Stimulated activated CD8-positive, alpha-beta memory T cell treated with anti-CD3 and anti-CD28 coated beads, Interleukin-7, amount 100 ng/mL, for 24 hours (primary cell): Measurements from ENCODE around the gene ZNF77.
"Not testable (repeated sequence)": the region's sequence is repeated elsewhere in the genome, so short reads cannot be mapped to it uniquely, and the experiment has no call there.

ENCODE experiments used
- DNase-seq: peaks from one replicate; pipeline ENCODE4 v3.0.0-alpha.2; 2020; ENCODE audit warnings: low read depth

The ZNF77 gene

DNA sequence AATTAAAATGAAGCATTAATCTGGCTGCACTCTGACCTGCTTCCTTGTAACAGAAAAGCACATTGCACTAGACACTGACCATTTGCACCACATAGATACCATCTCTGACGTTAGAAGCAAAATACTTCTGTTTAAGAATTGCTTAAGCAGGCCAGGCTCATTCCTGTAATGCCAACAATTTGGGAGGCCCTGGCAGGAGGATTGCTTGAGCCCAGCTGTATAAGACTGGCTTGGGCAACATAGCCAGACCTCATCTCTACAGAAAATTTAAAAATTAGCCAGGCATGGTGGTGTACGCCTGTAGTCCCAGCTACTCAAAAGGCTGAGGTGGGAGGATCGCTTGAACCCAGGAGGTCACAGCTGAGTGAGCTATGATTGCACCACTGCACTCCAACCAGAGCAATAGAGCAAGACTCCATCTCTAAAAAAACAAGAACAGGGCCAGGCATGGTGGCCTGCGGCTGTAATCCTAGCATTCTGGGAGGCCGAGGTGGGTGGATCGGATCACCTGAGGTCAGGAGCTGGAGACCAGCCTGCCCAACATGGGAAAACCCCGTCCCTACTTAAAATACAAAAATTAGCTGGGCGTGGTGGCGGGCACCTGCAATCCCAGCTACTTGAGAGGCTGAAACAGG lies 25.5 kb upstream of the ZNF77 start:
- DNase-seq: no peak

DNA sequence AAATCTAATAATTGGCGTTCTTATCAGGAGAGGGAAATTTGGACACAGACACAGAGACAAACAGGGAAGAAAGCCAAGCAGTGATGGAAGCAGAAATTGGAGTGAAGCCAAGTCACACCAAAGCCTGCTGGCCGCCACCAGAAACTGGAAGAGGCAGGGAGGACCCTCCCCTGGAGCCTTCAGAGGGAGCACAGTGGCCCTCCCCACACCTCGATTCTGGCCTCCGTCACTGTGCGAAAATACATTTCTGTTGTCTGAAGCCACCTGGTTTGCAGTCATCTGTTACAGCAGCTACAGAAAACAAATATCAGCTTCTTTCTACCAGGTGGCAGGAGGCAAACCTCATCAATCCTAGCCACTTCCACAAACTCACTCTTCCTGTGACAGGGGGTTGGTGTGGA lies 24.3 kb upstream of the ZNF77 start:
- DNase-seq: no peak

DNA sequence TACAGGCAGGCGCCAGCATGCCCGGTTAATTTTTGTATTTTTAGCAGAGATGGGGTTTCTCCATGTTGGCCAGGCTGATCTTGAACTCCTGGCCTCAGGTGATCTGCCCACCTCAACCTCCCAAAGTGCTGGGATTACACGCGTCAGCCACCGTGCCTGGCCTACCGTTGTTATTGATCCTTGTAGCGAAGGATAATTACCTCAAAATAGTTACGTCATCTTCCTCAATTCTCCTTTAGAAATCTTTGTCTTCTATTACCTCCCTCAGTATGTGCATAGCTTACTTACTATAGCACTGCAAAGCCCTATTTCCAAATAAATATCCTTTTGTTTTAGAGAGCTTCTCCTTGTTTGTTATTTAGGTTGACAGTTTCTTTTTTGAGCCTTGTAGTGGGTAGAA lies 23.2 kb upstream of the ZNF77 start:
- no peak for DNase-seq

DNA sequence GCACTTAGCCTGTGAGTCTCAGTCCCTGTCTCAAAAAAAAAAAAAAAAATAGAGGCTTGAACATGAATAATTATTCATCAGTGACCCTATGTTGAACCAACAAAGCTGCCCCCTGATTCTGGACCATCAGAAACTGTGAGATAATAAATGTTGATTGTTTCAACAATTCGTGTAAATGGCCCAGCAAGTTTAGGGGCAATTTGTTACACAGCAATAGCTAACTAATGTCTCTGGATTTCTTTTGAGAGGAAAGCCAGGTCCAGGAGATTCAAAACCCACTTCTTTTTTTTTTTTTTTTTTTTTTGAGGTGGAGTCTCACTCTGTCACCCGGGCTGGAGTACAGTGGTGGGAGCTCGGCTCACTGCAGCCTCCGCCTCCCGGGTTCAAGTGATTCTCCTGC lies 20.1 kb upstream of the ZNF77 start:
- no peak for DNase-seq

DNA sequence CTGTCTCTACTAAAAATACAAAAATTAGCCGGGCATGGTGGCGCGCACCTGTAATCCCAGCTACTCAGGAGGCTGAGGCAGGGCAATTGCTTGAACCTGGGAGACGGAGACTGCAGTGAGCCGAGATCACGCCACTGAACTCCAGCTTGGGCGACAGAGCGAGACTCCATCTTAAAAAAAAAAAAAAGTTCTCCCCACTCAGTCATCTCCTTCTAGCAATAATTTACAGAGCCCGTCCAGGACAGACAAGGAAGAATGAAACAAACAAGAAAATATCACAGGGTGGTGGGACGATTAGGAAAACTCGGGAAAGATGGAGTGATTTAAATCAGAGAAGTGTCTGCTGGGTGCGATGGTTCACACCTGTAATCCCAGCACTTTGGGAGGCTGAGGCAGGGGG lies 18.9 kb upstream of the ZNF77 start:
- not testable (repeated sequence) for DNase-seq

DNA sequence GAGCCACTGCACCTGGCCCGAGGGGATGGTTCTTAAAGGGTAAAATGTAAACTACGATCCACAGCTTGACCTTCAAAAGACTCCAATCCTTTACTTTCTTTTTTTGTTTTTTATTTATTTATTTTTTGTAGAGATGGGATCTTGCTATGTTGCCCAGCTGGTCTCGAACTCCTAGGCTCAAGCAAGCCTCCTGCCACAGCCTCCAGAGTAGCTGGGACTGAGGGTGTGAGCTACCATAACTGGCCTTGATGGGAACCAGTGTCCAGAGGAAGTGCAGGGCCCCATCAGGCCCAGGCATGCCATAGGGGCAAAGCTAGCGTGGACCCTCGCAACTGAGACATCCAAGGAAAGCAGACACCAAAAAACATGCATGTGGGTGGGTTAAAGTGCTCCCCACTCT lies 18.4 kb upstream of the ZNF77 start:
- DNase-seq: no peak

DNA sequence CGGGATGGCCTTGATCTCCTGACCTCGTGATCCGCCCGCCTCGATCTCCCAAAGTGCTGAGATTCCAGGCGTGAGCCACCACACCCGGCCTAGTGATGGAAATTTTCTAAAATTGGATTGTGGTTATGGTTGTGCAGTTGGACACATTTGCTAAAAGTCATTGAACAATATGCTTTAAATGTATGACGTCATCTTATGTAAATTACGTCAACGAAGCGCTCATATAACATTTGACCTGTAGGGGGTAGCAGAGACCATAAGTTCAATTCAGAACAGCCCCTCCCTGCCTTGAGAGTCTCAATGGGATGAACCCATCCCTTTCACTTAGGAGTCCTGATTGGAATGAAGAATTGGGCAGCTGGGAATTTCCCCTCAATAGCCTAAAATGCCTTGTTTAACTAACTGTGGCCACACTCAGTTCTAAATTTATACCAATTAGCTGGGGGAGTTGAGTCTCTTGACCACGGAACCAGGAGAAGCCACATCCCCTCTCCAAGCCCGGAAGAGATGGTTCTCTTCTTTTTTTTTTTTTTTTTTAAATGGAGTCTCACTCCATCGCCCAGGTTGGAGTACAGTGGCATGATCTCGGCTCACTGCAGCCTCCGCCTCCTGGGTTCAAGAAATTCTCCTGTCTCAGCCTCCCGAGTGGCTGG lies 17.4 kb upstream of the ZNF77 start:
- no peak for DNase-seq

DNA sequence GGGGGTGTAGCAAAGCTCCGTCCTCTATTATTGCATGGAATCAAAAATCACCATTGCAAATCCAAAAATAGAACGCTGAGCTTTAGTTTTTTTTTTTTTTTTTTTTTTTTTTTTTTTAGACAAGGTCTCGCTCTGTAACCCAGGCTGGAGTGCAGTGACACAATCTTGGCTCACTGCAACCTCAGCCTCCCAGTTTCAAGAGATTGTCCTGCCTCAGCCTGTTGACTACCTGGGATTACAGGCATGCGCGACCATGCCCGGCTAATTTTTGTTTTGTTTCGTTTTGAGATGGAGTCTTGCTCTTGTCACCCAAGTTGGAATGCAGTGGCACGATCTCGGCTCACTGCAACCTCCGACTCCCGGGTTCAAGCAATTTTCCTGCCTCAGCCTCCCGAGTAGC lies 15.3 kb upstream of the ZNF77 start:
- DNase-seq: no peak

DNA sequence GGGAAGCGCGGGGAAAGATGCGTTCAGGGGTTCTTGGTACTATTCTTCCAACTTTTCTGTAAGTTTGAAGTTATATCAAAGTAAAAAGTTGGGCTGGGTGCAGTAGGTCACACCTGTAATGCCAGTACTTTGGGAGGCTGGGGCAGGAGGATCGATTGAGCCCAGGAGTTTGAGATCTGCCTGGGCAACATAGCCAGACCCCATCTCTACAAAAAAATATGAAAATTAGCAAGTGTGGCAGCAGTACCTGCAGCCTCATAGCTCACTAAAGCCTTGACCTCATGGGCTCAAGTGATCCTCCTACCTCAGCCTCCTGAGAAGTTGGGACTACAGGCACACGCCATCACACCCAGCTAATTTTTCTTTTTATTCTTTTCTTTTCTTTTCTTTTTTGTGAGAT lies 12.4 kb upstream of the ZNF77 start:
- DNase-seq: no peak

DNA sequence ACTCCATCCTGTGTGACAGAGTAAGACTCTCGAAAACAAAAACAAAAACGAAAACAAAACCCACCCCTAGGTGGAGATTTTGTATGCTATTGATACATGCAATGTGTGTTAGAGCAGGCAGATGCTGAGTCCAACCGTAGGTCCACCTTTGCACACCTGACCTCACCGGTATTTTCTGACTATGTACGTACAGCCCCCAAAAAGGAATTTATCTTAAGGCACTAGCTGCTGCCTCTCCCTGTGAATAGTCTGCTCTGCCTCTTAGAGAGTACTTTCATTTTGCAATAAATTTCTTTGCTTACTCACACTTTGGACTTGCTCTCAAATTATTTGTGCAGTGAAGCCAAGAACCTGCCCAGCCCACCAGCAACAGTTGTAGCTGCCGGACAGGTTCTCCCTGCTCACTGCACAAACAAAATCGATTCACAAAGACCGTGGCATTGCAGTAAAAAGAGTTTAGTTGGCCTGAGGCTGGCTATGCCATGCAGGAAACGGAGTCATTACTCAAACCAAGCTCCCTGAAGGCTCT lies 8.2 kb upstream of the ZNF77 start:
- no peak for DNase-seq

DNA sequence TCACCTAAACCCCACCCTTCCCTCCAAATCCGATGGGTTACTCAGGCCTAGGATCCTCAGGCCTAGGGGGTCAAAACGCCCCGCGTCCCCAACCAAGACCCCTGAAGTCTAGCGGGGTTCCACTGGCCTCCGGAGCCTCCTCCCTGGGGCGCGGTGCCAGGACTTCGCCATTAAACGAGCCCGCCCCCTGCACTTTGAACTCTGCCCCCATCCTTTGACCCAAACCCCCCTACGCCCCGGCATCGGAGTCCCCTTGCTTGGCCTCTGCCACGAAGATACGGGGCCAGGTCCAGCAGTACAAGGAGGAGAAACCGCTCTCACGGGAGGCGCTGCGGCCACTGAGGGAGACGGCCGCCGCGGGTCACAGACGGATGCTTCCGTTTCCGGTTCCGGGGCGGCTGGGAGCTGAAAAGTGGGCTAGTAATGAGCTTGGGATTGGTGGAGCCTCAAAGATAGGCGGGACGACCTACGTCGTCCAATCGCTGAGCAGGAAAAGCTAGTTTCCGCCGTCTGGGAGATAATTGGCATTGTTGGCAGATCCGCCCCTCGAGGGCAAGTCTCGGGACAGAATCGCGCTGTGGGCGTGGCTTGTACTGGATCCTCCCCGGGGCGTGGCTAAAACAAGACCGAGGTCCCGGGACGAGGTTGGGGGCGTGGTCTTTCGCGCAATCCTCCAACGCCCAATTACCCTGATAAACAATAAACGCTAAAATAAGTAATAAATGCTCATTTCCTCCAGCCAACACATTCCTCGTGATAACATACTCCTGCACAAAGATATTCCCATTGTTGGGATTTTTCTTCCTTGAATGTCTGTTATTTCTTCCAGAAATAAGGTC lies 5.7 kb upstream of the ZNF77 start:
- DNase-seq: peak; percentile 100

DNA sequence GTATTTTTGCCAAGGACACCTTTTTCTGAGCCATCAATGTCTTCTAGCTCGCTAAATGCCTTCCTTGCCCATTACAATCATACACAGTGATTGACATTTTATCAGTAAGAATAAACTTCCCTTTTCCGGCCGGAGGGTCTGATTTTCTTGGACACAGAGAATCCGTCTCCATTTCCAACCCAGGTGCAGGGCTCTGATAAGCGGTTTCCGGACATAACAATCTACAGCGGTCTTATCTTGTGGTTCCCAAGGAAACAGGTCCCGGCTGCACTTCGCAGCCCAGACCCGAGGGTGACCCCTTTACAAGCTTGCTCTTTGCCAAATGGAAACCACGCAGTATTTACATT lies 5.1 kb upstream of the ZNF77 start:
- no peak for DNase-seq

DNA sequence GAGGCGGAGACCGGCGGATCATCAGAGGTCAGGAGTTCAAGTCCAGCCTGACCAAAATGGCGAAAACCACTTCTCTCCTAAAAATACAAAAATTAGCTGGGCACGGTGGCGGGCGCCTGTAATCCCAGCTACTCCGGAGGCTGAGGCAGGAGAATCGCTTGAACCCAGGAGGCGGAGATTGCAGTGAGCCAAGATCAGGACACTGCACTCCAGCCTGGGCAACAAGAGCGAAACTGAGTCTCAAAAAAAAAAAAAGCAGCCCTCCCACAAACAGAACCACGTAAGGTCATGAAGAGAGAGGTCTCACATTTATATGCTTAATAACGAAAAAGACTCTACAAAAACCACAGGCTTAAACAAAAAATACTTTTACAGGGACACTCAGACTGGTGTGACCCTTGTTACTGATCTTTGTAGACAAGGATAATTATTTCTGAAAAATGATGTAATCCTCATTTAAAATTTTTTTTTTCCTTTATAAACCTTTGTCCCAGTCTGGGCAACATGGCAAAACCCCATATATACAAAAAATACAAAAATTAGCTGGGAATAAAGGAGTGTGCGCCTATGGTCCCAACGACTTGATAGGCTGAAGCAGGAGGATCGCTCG lies 909 bp upstream of the ZNF77 start:
- no peak for DNase-seq

DNA sequence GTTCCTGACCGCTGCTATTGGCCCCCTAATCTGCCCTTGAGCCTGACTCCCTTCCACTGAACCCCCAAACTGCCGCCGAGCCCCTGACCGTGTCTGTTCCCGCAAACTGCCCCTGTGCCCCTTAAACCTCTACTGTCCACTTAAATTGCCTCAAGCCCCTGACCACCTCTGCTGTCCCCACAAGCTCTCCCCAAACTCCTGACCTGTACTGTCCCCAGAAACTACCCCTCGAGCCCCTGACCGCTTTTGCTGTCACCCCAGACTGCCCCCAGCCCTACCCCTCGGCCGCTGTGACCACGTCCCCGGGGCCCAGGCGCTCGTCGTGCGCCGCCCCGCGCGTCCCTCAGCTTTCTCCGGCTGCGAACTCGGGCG lies 382 bp downstream of the ZNF77 start:
- DNase-seq: no peak

DNA sequence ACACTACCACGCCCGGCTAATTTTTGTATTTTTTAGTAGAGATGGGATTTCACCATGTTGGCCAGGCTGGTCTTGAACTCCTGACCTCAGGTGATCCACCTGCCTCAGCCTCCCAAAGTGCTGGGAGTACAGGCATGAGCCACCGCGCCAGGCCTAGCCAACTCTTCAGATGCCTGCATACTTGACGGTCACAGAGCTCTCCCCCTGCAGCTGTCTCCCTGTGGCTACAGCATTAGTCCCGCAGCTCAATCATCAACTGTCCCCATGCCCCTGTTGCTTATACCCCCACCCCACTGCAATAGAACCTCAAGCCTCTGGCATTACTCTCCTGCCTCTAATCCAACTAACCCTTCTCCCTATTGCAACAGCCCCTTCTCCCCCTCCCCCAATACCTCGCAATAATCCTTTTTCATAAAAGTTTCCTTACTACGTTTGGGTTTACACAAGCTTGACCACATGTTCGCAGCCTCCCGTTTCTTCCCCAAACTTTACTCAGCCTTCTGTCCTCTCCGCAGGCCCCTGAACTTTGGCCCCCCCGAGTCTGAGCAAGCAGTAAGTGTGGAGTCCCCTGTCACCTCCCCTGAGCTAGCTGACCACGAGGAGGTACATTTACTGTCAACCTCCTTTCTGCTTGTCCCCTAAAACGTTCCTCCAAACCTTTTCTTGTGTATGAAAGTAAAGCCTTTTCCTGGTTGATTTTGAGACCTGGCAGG lies 1.7 kb downstream of the ZNF77 start:
- DNase-seq: no peak

DNA sequence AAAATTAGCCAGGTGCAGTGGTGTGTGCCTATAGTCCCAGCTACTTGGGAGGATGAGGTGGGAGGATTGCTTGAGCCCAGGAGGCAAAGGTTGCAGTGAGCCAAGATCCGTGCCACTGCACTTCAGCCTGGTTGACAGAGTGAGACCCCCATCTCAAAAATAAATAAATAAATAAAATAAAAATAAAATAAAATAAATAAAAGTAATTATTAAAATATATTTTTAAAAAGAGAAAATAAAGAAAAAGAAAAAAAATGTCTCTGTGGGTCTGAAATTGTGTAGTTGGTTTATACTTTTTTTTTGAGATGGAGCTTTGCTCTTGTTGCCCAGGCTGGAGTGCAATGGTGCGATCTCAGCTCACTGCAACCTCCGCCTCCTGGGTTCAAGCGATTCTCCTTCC lies 8.9 kb downstream of the ZNF77 start:
- not testable (repeated sequence) for DNase-seq

DNA sequence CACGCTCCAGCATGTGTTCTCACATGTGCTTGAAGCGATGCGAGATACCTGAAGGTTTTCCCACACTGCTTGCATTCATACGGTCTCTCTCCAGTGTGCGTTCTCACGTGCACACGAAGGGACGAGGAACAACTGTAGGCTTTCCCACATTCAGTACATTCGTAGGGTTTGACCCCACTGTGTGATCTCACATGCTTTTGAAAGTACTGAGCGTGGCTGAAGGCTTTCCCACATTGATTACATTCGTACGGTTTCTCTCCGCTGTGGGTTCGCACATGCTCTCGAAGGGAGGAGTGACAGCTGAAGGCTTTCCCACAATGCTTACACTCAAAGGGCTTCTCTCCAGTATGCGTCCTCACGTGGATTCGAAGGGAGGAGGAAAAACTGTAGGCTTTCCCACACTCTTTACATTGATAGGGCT lies 11.3 kb downstream of the ZNF77 start:
- DNase-seq: no peak

DNA sequence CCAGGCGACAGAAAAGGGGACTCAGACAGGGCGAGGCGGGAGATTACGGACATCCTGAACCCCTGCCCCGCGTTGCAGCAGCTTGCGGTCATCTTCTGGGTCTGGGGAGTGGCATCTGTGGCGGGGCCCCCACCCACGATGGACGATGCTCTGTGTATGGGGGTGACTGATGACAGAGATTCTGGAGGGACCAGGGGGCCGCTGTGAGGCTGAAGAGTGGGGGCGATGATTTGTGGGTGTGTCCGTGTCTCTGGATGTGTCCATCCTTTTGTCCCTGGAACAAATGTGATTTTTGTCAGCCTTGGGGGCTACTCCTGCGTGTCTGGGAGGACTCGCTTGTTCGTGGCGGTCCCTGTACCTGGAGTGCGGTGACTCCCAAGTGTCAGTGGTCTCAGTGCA lies 17.7 kb downstream of the ZNF77 start:
- no peak for DNase-seq

DNA sequence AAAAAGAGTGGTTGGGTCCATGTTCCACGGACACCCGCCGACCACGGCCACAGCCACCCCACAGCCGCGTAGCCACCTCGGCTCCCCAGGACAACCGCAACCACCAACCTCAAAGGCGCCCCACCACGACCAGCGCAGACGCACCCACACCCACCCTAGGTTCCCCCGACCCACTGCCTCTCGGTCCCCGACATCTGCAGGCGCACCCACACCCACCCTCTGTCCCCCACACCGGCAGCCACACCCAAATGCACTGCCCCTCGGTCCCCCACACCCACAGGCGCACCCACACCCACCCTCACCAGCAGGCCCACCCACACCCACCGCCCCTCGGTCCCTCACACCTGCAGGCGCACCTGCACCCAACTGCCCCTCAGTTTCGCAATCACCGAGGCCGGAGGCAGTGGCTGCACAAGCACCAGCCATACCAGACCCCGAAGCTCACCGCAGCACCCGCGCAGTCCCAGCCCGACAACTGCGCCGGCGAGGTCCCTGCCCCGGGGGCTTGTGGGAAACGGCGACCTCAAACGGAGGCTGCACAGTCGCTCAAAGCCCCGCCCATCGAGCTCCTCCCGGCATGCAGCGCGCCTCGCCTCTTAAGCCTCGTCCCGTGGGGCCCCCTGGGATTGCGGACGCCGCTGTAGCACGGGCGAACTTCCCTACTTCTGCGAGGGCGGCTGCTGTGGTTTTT lies 18.3 kb downstream of the ZNF77 start:
- DNase-seq: no peak

DNA sequence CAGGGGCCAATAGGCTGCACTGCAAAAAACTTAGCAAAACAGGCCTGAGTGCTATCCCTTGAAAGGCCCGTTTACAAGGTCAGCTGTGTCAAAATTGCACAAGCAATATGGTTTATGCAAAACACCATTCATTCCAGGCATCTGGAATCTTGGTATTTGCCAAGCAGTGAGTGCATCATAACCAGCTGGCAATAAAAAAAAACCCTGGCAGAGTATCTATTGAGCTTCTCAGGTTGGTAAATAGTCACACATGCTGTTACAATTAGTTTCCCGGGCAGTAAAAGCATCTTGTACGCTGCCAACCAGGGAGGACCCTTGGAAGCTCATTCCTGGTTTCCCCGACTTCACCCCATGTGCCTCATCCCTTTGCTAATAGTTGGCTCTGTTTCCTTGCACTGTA lies 21.3 kb downstream of the ZNF77 start:
- no peak for DNase-seq

DNA sequence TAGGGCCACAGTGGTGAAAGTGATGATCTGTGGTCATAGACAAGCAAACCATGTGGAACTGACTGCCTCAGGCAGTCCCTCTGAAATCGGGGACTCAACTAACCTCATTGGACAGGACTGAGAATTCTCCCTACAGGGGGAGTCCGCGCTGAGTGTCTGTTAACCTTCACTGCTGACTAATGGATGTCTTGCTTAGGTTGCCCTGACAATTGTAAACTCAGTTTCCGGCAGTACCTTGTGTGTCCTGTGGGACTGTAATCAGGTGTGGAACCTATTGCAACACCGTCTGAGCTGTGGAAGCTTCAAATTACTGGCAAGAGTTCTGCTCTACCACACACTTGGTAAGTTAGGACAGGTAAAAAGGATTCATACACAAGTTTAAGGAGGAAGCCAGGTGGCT lies 21.8 kb downstream of the ZNF77 start:
- DNase-seq: no peak
